Muscle layer of duodenum (tissue), 2 donors: Measurements from ENCODE around the gene SLC25A48.

Source experiments
- H3K27ac ChIP-seq: one replicate; pipeline ENCODE4 v1.7.0; 2013; ENCODE audit warnings: mild to moderate bottlenecking, low read length
- H3K27me3 ChIP-seq: one replicate; pipeline ENCODE4 v1.7.0; 2013; ENCODE audit warnings: low read depth, mild to moderate bottlenecking, control low read depth, low read length
- H3K36me3 ChIP-seq, 2 donors: one replicate each; pipeline ENCODE4 v1.7.0; 2013; ENCODE audit warnings: low read length in 2 of 2, control low read depth in 1 of 2, mild to moderate bottlenecking in 1 of 2; ENCODE audit not compliant: insufficient read depth in 2 of 2, control insufficient read depth in 1 of 2
- H3K4me1 ChIP-seq, 2 donors: one replicate each; pipeline ENCODE4 v1.7.0; 2013; ENCODE audit warnings: low read length in 2 of 2, mild to moderate bottlenecking in 2 of 2, control low read depth in 1 of 2, moderate library complexity in 1 of 2; ENCODE audit not compliant: insufficient read depth in 2 of 2, control insufficient read depth in 1 of 2
- H3K4me3 ChIP-seq, 2 donors: one replicate each; pipeline ENCODE4 v1.7.0; 2013; ENCODE audit warnings: low read length in 2 of 2, low read depth in 1 of 2, mild to moderate bottlenecking in 1 of 2
- H3K9me3 ChIP-seq, 2 donors: one replicate each; pipeline ENCODE4 v1.7.0; 2013; ENCODE audit warnings: low read length in 2 of 2, control low read depth in 1 of 2, mild to moderate bottlenecking in 1 of 2; ENCODE audit not compliant: control insufficient read depth in 1 of 2
- donor health status: healthy.

Gene SLC25A48

DNA sequence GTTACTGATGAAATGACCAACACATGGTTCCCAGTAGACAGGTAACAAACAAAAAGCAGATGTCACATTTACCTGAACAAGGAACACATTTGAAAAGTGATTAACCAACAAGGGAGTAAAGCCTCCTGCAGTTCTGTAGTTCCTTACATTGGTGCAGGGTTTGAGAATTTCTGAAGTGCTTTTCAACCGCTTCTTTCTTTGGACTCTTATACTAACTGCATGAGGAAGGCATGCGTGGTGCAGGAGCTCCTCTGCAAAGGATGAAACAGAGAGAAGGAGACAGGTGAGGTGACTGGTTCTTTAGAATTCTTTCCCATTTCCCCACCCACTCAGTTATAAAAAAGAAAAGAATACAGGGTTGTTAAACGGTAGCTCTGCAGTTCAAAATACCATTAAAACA, 65.8 kb downstream of the SLC25A48 start:
- no peaks in the 10 kb centered on the region for H3K9me3 ChIP-seq
- H3K27me3 ChIP-seq = no peaks in the 10 kb centered on the region
- H3K27ac ChIP-seq = no peak overlapping the region
- H3K36me3 ChIP-seq = no peaks in the 10 kb centered on the region
- no peak overlapping the region for H3K4me3 ChIP-seq
- no peaks in the 10 kb centered on the region for H3K4me1 ChIP-seq

DNA sequence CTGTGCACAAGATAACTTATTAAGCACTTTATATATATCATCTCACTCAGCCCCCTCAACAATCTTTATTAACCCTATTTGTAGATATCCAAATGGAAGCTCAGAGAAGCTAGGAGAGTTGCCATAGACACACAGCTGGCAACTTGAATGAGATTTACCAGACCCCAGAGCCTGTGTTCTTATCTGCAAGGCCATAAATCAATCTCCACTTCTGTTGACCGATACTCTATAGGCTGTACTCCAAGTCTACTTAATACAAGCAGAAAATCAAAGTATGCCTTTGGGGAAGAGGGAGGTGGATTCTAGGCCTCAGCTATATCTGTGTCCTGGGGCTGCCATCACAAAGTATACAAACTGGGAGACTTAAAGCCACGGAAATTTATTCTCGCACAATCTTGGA, 67.2 kb downstream of the SLC25A48 start:
- Histone ChIP-seq H3K4me1 (no peaks in the 10 kb centered on the region), H3K27ac (no peak overlapping the region), H3K36me3 (no peaks in the 10 kb centered on the region), H3K4me3 (no peak overlapping the region), H3K27me3 (no peaks in the 10 kb centered on the region), H3K9me3 (no peaks in the 10 kb centered on the region)

DNA sequence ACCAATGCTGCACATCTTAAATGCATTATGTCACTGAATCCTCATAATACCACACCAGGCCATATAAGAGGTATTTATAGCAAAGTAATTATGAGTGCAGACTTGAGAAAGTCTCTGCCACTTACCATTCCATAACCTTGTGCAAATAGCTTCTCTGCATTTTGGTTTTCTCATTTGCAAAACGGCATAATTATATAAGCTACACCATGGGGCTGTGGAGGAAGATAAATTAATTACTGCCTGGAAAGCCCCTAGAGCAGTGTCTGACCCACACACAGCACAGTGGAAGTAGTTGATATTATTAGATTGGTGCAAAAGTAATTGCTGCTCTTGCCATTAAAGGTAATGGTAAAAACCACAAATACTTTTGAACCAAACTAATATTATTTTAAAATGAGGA, 70.7 kb downstream of the SLC25A48 start:
- no peak overlapping the region for H3K4me3 ChIP-seq
- no peaks in the 10 kb centered on the region for H3K9me3 ChIP-seq
- no peaks in the 10 kb centered on the region for H3K36me3 ChIP-seq
- no peaks in the 10 kb centered on the region for H3K27me3 ChIP-seq
- no peaks in the 10 kb centered on the region for H3K4me1 ChIP-seq
- H3K27ac ChIP-seq = no peak overlapping the region

DNA sequence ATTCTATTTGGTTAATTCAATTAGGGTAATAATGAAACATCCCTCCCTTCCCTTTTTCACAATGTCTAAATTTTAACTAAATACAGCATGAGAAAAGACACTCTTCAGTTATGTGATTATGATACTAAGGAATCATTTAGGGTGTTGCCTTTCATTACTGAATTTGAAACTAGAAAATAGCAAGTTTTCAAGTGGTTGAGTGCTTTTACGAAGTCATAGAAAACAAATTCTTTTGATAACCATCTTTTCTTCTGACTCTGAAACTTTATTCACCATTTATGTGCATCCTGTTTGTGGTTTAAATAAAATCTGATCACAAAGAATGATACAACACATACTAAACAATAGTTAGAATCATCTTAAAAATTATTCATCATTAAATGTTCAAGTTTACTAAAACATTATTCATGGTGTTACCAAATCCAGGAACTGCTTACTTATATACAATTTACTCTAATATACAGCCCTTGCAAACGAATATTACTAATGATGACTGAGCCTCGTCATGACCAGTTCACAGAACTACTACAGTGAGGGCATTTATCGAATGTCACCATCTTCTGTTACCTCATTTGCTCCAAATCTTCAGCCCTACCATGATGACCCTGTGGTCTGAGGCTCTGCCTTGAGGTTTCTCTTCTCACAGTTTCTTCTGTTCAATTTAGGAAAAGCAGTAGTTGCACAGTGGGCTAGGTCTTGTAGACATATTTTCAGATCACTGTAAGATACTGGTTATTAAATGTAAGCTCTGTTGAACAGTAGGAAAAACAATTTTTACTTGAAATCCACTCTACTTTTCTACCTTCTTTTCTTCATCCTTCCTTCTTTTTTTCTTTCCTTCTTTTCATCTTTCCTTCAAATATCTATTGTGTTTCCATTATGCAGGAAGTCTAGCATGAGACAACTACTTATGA, 79.5 kb downstream of the SLC25A48 start:
- Histone ChIP-seq H3K9me3 (no peaks in the 10 kb centered on the region), H3K27ac (no peak overlapping the region), H3K27me3 (peaks cover 3% of the 10 kb centered on the region), H3K4me1 (no peaks in the 10 kb centered on the region), H3K36me3 (no peaks in the 10 kb centered on the region), H3K4me3 (no peak overlapping the region)

DNA sequence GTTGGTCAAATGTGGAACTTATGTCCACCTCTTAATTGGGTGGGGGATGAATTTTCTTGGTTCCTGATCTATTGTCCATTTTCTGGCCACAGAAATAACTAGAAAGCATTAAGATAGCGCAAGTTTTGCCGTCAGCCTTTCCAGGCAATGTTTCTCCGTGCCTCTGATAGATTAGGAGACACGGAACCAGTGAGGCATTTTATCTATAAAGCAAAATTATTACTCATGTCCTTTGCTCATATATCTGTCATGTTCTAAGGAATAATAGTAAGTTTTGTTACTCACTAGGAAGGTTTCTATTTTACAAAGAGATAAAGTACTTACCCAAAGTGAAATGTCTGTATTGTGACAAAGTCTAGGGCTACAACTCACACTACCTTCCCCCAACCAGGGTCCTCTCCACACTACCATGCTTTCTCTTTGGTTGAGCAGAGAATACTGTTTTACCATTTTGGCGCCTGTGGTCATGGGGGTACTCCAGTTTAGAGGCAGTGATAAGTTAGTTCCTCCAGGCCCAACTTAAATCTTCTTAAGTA, 81.1 kb downstream of the SLC25A48 start:
- H3K27me3 ChIP-seq = peaks cover 3% of the 10 kb centered on the region
- no peaks in the 10 kb centered on the region for H3K9me3 ChIP-seq
- no peaks in the 10 kb centered on the region for H3K36me3 ChIP-seq
- H3K4me3 ChIP-seq = no peak overlapping the region
- H3K4me1 ChIP-seq = no peaks in the 10 kb centered on the region
- no peak overlapping the region for H3K27ac ChIP-seq

DNA sequence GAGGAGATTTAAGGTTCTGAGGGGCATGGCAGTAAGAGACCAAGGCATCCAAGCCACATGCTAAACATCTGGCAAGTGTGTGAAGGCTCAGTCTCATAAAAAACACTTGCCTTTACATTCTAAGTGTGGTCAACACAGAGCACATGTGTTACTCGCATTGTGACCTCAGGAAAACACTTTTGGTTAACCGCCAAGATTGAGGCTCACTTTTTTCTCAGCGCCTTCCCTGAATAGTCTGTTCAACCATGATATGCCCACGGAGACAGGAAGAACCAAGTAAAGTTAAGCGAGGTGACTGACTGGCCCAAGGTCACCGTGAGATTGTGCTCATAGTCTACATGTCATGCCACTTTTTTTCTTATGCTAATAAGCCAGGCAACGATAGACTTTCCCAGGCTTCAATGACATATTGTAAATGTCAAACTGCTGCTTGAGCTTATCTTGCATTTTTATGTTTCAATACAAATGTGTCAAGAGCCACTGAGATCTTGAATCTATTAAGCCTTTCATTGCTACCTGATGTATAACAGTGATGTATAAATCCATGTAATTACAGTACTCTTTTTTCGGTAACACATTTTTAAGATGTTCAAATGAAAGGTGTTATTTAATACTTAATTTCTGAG, 82.3 kb downstream of the SLC25A48 start:
- Histone ChIP-seq H3K4me3 (no peak overlapping the region), H3K27me3 (peaks cover 3% of the 10 kb centered on the region), H3K9me3 (no peaks in the 10 kb centered on the region), H3K36me3 (no peaks in the 10 kb centered on the region), H3K4me1 (no peaks in the 10 kb centered on the region), H3K27ac (no peak overlapping the region)

DNA sequence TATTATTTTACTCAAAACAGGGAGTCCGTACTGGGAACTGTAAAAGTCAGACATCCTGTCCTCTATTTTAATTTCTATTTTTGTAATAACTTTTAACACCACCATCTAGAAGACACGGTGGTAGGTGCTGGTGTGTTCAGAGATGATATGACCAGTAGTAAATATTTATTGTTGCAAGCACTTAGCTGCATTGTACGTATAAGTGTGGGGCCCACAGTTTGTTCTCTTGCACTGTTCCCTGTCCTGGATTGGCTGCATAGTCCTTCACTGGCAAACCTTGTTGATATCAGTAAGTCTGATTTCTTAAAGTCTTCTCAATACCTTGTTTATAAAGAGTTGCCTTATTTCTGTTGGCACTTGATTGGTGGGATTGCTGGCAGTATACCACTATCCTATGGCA, 85.7 kb downstream of the SLC25A48 start:
- H3K9me3 ChIP-seq = no peaks in the 10 kb centered on the region
- no peaks in the 10 kb centered on the region for H3K36me3 ChIP-seq
- H3K4me1 ChIP-seq = no peaks in the 10 kb centered on the region
- H3K4me3 ChIP-seq = no peak overlapping the region
- no peak overlapping the region for H3K27ac ChIP-seq
- H3K27me3 ChIP-seq = peaks cover 3% of the 10 kb centered on the region

DNA sequence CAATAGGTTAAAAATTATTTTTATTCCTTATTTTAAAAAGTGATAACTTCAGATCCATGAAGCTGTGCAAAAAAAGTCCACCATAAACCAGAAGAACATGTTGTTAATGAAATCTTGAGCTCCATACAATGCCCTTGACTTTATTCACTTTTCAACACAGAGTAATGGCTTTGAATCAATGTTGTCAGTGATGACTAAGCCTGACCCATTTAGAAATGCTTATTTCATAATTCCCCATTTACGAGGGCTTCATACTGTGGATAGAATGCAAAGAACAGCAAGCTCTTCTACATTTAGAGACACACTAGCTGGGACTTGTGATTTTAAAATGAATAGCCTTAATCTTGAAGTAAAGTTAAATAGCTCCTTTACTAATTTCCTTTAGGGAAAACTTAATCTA, 86.9 kb downstream of the SLC25A48 start:
- H3K27me3 ChIP-seq = peaks cover 3% of the 10 kb centered on the region
- H3K4me3 ChIP-seq = no peak overlapping the region
- no peaks in the 10 kb centered on the region for H3K4me1 ChIP-seq
- H3K36me3 ChIP-seq = no peaks in the 10 kb centered on the region
- no peaks in the 10 kb centered on the region for H3K9me3 ChIP-seq
- H3K27ac ChIP-seq = no peak overlapping the region

DNA sequence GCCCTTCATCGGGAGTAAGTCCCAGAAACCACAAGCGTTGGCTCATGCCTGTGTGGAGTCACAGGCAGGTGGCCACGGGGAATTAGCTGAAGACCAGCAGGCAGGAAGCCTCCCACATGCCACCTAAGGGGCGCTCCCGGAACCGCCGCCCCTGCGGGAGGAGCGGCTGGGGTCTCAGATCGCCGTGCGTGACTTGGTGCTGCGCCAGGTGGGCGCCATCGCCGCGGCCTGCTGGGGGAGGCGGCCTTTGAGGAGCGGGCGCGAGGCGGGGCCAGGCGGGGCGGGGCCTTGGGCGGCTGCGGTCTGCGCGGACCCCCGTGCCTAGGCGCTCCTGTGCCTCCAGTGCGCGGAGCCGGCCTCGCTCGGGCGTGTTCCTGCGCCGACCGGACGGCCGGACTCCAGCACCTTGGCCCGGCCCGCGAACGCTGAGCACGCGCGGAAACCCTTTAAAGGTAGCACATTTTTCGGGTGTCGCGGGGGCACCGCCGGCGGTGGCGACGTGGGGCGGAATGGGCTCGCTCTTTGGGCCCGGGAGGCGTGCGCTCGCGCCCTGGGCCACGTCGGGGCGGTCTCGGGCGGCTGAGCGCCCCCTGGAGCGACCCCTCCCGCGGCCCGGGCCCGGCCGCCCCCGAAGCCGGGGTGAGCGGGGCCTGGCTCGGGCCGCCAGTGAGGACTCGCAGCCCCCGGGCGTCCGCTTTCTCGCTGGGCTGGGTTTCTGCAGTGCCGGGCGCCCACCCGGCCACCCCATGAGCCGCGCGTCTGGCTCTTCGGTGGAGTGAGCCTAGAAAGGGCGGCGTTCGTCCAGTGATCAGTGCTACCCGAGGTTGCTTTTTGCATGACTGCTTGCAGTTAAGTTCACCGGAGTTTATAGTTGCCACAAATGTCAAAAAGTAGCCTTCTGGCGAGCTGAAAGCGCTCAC, 95.8 kb downstream of the SLC25A48 start:
- H3K4me3 ChIP-seq = peak overlapping the region in 1 of 2 donors; percentile 63
- no peak overlapping the region for H3K27ac ChIP-seq
- no peaks in the 10 kb centered on the region for H3K9me3 ChIP-seq
- H3K27me3 ChIP-seq = peaks cover 24% of the 10 kb centered on the region
- H3K36me3 ChIP-seq = no peaks in the 10 kb centered on the region
- H3K4me1 ChIP-seq = peaks cover 0 to 6% of the 10 kb centered on the region in 2 donors

DNA sequence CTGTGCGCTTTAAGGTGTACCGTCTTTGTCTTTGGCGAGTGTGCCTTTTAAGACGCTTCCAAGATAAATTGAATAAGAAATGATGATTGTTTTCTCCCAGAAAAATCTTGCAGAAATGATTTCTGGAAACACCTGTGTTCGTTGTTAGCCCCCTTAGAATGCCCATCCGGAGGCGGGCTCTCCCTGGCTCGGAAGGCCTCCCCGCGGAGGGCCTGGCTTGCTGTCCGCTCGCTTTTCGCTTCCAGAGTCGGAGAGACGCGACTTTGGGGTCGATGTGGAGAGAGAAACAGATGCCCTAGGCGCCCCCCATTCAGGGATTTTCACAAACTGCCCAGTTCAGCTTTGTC, 96.5 kb downstream of the SLC25A48 start:
- Histone ChIP-seq H3K4me1 (peaks cover 0 to 6% of the 10 kb centered on the region in 2 donors), H3K9me3 (no peaks in the 10 kb centered on the region), H3K27me3 (peaks cover 24% of the 10 kb centered on the region), H3K36me3 (no peaks in the 10 kb centered on the region), H3K4me3 (peak overlapping the region in 1 of 2 donors; percentile 63), H3K27ac (no peak overlapping the region)

DNA sequence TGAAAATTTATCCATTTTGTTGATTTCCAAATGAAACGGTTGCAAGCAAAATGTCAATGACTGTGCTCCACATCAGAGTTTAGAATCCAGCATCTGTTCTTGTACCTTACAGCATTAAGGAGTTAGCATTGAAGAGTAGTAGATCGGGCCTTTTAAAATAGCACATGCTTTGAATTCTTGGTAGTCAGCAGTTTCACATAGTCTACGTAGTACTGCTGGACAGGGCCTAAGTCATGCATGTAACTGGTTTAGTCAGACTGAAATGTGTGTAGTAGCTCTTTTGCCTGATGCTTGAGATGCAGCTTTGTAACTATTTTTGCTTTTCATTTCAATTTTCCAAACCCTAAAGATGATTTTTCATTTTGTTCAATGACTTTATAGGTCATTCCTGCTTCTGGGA, 100.5 kb downstream of the SLC25A48 start:
- no peaks in the 10 kb centered on the region for H3K36me3 ChIP-seq
- H3K4me1 ChIP-seq = peaks cover 0 to 5% of the 10 kb centered on the region in 2 donors
- H3K27me3 ChIP-seq = peaks cover 12% of the 10 kb centered on the region

More for the DNA sequence above, 100.5 kb downstream of the SLC25A48 start:
- Histone ChIP-seq H3K4me3 (no peak overlapping the region), H3K9me3 (no peaks in the 10 kb centered on the region), H3K27ac (no peak overlapping the region)
